ENCODE measurements around the gene ASB17. TPM values are rescaled to one million over a fixed set of nuclear protein-coding genes. Genes with fewer than 3 reads are reported as not detected.

The ASB17 gene
- total RNA-seq, 1 donor from 2014 or later: not detected

DNA sequence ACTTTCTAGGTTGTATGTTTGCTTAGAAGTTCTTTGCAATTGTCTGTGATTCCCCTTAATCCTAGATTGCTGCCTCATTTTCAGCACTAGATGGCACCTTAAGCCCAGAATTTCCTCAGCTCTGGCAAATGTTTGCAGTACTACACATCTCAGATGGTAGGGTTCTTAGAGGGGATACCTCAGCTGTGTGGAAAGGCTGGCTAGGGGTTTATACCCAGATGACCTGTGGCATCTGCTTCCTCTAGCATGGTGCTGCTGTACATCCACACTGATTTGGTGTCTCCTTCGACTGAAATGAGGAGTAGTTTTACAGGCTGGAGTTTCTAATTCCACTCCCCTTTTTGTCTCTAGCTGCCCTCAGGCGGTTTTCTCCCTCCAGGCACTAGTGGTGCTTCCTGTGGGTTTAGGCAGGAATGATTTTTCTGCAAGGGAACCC, 23.5 kb downstream of the ASB17 start:
- peak; percentile 19 for DNase-seq (ENCODE audit: low read depth)
- TF ChIP-seq, protein P1, sequence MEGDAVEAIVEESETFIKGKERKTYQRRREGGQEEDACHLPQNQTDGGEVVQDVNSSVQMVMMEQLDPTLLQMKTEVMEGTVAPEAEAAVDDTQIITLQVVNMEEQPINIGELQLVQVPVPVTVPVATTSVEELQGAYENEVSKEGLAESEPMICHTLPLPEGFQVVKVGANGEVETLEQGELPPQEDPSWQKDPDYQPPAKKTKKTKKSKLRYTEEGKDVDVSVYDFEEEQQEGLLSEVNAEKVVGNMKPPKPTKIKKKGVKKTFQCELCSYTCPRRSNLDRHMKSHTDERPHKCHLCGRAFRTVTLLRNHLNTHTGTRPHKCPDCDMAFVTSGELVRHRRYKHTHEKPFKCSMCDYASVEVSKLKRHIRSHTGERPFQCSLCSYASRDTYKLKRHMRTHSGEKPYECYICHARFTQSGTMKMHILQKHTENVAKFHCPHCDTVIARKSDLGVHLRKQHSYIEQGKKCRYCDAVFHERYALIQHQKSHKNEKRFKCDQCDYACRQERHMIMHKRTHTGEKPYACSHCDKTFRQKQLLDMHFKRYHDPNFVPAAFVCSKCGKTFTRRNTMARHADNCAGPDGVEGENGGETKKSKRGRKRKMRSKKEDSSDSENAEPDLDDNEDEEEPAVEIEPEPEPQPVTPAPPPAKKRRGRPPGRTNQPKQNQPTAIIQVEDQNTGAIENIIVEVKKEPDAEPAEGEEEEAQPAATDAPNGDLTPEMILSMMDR (conservative IDR thresholded peaks at IDR 0.05; ENCODE audit: low read depth, low read length): peak; percentile 83
- H3K4me3 ChIP-seq (ENCODE audit: low read depth, low read length): no peak overlapping the region

DNA sequence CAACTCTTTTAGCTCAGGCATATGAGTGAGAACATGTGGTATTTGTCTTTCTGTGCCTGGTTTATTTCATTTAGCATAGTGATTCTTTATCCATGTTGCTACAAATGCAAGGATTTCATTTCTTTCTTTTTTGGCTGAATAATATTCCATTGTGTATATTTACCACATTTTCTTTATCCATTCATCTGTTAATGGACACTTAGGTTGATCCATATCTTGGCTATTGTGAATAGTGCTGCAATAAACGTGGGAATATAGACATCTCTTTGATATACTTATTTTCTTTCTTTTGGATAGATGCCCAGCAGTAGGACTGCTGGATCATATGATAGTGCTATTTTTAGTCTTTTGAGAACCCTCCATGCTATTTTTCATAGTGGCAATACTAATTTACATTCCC, 30.8 kb downstream of the ASB17 start:
- no peak for DNase-seq (ENCODE audit: low read depth)
- TF ChIP-seq, protein P1 (conservative IDR thresholded peaks at IDR 0.05; ENCODE audit: low read depth, low read length): no peak
- H3K4me3 ChIP-seq (ENCODE audit: low read depth, low read length): no peak overlapping the region

DNA sequence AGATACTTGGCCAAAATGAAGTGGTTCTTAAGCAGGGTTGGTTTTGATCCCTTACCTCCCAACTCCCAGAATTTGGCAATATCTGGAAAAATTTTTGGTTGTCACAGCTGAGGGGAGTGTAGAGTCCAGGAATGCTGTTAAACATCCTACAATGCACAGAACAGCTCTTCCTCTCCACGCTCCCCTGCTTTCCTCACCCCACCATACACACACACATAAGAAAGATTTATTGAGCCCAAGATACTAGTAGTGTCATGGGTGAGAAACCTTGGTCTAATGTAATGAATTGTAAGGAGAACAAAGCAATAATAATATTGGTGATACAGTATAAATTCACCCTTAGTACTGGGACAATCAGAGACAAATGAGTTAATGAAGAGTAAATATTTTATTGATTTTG, 47.8 kb downstream of the ASB17 start:
- DNase-seq (ENCODE audit: low read depth): no peak
- TF ChIP-seq, protein P1 (conservative IDR thresholded peaks at IDR 0.05; ENCODE audit: low read depth, low read length): no peak
- H3K4me3 ChIP-seq (ENCODE audit: low read depth, low read length): no peak overlapping the region

DNA sequence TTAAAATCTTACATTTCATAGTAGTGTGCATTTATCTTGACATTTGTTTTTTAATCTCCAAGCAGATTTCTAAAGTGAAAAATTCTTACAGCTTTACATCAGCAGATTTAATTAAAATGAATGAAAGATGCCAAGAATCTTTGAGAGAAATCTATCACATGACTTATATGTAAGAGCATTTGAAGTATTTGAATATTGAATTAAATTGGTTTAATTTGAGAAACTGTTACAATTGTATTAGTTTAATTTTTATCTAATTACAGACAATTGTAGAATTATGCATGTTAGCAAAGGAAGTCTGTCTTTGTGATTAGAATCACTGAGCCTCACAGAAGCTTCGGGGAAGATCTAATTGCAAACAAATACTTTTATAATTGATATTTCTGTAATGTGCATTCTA, 52.2 kb downstream of the ASB17 start:
- H3K4me3 ChIP-seq (ENCODE audit: low read depth, low read length): no peak overlapping the region
- DNase-seq (ENCODE audit: low read depth): no peak
- TF ChIP-seq, protein P1 (conservative IDR thresholded peaks at IDR 0.05; ENCODE audit: low read depth, low read length): no peak

DNA sequence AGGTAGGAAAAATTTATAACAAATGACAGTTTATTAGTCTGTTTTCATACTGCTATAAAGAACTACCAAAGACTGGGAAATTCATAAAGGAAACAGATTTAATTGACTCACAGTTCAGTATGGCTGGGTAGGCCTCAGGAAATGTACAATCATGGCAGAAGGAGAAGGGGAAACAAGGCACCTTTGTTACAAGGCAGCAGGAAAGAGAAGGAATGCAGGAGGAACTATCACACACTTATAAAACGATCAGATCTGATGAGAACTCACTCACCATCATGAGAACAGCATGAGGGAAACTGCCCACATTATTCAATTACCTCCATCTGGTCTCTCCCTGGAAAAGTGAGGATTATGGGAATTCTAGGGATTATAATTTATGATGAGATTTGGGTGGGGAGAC, 61.3 kb downstream of the ASB17 start:
- H3K4me3 ChIP-seq (ENCODE audit: low read depth, low read length): no peak overlapping the region
- TF ChIP-seq, protein P1 (conservative IDR thresholded peaks at IDR 0.05; ENCODE audit: low read depth, low read length): no peak
- DNase-seq (ENCODE audit: low read depth): no peak

Other genes with a start within 250 kb of the ASB17 start
- gene ACADM, start 207.7 kb downstream of the ASB17 start, total RNA-seq: 37.1 and 37.8 TPM in 2 replicates
- 51.0 and 61.0 TPM in 2 replicates for gene RABGGTB, start 146.1 kb downstream of the ASB17 start, total RNA-seq
- gene MSH4, start 135.5 kb downstream of the ASB17 start, total RNA-seq: 0.75 TPM in 1 of 2 replicates, not detected in the other
- 0.75 and 1.8 TPM in 2 replicates for gene ST6GALNAC3, start 142.3 kb upstream of the ASB17 start, total RNA-seq